ENCODE data around the gene KIAA2012.
A peak's percentile ranks its signal among the peaks of the same experiment; 100 is the strongest.
"Not testable (repeated sequence)": the region's sequence is repeated elsewhere in the genome, so short reads cannot be mapped to it uniquely, and the experiment has no call there.

Gene KIAA2012

GRCh38 chr2:202120828-202121227 is 47.8 kb downstream of the KIAA2012 start:
- DNase-seq, result no peak

GRCh38 chr2:202121532-202122162 is 48.6 kb downstream of the KIAA2012 start:
- DNase-seq, result peak; percentile 77 to 83

- no peak for DNase-seq
Observed at GRCh38 chr2:202122163-202122540, 49.1 kb downstream of the KIAA2012 start.

- DNase-seq, result no peak
Observed at GRCh38 chr2:202122980-202123720, 50.1 kb downstream of the KIAA2012 start.

GRCh38 chr2:202124286-202124685 is 51.2 kb downstream of the KIAA2012 start:
- DNase-seq, result no peak

GRCh38 chr2:202127687-202128331 is 54.8 kb downstream of the KIAA2012 start:
- DNase-seq, result no peak

GRCh38 chr2:202129841-202130240 is 56.8 kb downstream of the KIAA2012 start:
- DNase-seq, result no peak

DNA sequence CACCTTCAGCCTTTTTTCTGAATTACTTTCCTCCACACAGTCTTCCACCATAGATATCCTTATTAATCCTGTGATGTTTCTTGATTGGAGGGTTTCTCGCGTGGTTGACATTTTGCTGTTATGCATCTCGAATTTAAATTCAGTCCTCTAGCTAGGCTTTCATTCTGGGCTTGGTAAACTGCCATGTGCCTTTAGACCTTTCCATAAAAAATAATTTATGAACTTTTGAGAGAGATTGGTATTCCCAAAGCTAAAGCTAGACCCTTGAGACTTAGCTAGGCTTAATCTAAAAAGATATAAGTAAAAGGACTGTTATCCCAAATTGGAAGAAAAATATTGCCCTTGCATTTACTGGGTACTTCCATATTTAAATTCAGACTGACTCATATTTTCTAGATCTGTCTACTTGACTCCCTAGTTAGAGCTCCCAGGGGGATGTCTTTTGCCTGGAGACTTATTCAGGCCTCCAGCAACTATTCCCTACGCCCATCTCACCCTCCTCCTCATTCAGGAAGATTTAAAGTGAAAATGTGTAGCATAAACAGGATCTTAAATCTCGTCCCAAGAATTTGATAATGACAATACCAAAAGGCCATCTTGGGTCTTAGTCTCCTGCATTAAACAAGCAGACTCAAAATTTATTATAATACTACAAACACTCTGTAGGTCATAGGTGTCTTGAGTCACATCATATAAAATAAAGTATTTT is 60.3 kb downstream of the KIAA2012 start:
- no peak for DNase-seq

- DNase-seq, result no peak
Observed at GRCh38 chr2:202133909-202134265, 60.8 kb downstream of the KIAA2012 start.

GRCh38 chr2:202135091-202135874 is 62.2 kb downstream of the KIAA2012 start:
- no peak for DNase-seq

GRCh38 chr2:202136039-202136438 is 63.0 kb downstream of the KIAA2012 start:
- not testable (repeated sequence) for DNase-seq

- DNase-seq, result no peak
Observed at GRCh38 chr2:202136526-202136925, 63.5 kb downstream of the KIAA2012 start.

DNA sequence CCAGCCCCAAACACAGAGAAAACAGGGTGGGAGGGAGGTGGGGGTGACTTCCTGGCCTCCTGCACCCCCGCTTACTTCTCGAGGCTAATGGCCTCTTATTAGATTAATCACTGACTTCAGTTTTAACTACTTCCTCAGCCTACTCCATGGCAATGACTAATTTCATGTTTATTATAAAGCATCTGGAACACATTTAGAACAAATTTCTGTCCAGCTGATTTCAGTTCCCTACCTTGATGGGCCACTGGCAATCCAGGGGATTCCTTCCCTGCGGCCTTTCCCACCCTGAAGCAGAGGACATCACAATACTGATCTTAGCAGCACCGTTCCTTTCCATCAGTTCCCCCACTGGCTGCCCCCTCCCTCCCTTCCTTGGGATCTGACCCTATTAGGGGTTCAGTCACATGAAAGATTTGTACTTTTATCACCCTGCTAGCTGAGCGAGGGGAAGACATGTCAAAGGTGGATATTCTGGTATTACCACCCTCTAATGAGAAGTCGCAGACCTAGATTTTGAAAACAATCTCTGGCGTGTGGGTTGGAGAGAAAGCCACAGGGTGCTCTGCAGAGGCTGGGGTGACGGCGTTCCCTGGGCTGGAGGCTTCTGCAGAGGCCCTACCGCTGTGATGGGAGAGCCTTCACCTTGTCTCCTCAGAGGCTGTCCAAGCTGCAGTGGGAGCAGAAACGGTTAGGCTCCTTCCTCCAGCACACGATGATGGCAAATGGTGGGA is 67.6 kb downstream of the KIAA2012 start:
- DNase-seq, result no peak

GRCh38 chr2:202141329-202141947 is 68.4 kb downstream of the KIAA2012 start:
- no peak for DNase-seq

DNA sequence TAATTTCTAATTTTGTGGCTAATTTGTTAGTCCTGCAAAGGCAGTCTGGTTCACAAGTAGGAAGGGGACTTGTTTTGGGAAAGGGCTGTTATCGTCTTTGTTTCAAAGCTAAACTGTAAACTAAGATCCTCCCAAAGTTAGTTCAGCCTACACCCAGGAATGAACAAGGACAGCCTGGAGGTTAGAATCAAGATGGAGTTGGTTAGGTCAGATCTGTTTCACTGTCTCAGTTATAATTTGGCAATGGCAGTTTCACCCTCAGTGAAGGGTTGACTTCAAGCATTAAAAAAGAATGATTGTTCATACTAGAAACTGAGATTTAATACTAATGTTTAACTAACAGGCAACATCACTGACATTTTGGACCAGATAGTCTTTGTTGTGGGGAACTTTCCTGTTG is 69.5 kb downstream of the KIAA2012 start:
- DNase-seq, result no peak

GRCh38 chr2:202147775-202148174 is 74.7 kb downstream of the KIAA2012 start:
- DNase-seq, result no peak

- DNase-seq, result no peak
Observed at GRCh38 chr2:202148515-202149154, 75.6 kb downstream of the KIAA2012 start.

DNA sequence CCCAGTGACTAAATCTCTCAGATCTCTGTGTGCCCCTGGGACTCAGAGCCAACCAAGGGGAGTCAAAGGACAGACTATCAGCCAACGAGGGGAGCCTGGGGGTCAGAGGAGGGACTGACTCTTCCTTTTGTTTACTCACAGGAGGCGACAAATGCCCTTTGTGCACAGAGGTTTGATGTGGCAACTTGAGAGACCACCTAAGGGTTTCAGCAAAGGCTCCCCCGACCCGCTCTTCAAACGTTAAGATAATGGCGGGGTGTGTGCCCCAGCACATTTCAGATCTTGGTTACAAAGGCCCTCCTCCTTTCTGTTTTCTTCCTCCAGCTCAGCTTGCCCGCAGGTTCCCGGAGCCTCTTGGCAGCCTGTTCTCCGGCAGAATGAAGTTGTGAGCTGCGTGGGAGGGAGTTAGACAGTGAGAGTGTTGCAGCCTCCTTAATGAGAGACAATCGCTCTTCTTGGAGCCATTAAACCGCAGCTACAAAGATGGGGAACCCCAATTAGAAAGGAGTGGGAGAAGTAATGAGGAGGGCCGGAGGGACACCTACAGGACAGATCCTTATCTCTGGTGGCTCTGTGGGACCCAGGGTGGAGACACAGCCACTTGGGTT is 76.2 kb downstream of the KIAA2012 start:
- DNase-seq, result no peak

DNA sequence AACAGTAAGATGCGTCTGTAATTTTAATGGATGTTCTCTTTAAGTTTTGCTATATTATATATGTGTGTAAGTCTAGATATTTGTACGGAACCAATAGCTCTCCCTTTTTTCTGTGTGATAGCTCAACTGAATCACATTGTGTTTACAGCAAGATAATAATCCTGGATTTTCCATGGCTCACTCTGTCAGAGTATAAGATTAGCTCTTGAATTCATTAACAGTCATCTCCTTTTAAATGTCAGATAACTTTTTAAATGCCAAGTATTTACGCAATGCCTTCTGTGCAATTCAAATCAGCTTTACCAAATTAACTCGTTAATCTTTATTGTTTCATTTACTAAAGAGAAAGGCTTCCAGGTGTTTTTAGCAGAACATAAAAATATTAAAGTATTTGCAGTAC is 76.9 kb downstream of the KIAA2012 start:
- DNase-seq, result no peak

DNA sequence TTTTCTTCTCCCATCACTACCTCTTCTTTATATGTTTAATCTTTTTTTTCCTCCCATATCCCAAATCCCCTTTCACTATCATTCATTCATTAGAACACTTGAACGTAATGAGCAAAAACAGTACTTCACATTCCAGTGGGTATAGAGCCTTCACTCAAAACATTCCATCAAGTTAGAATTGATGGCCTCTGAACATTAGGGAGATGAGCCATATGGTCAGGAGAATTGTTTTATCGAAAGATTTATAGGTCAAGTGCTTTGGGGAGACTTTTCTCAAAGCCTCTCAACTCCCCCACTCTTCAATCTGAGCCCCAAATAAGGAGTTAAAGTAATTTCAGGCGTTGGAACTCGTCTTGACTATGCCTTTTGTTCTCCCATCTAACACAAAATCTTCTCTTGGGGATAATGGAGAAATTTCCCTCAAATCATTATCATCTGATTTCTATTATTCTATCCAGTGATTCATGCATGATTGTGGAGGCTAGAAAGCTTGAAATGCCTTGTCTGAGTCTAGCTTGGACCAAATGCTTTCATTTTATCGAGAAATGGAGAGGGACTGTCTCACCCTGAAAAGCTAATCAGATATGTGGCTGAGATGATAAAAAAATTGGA is 79.2 kb downstream of the KIAA2012 start:
- no peak for DNase-seq

Data from inflammatory macrophage treated with lipopolysaccharide for 1 hour (primary cell).